GM23338 (cell line): ENCODE data around the gene JAKMIP2. TPM values are rescaled to one million over a fixed set of nuclear protein-coding genes. Genes with fewer than 3 reads are reported as not detected.
A peak's percentile ranks its signal among the peaks of the same experiment; 100 is the strongest.

ENCODE experiments used
- ATAC-seq: fragments of 200-7000 bp; cut with Tn5 transposase; 3 replicates; pipeline ENCODE4 v1.9.1; 2020
- DNase-seq: peaks from one replicate; pipeline ENCODE4 v3.0.0-alpha.2; 2015; ENCODE audit warnings: low spot score
- H2AFZ ChIP-seq: fragments of 200-600 bp; sonication (generic); 2 replicates; pipeline ENCODE4 v1.8.0; 2016; ENCODE audit warnings: antibody characterized with exemption, mild to moderate bottlenecking, moderate library complexity
- H3F3A ChIP-seq: fragments of 200-600 bp; sonication (generic); replicated peaks from 2 replicates; pipeline ENCODE4 v1.8.0; 2017; ENCODE audit warnings: antibody characterized with exemption, mixed run types, low read depth
- H3K27ac ChIP-seq: fragments of 200-600 bp; sonication (generic); 2 replicates; pipeline ENCODE4 v1.6.1; 2016; ENCODE audit warnings: low read depth
- H3K27me3 ChIP-seq: fragments of 200-600 bp; sonication (generic); 2 replicates; pipeline ENCODE4 v1.8.0; 2016; ENCODE audit warnings: mild to moderate bottlenecking, mixed run types, moderate library complexity; ENCODE audit not compliant: insufficient read depth
- H3K36me3 ChIP-seq: fragments of 200-600 bp; sonication (generic); 2 replicates; pipeline ENCODE4 v1.8.0; 2016; ENCODE audit warnings: mild to moderate bottlenecking; ENCODE audit not compliant: insufficient read depth
- H3K4me1 ChIP-seq: fragments of 200-600 bp; sonication (generic); 2 replicates; pipeline ENCODE4 v1.8.0; 2016; ENCODE audit warnings: mild to moderate bottlenecking, moderate library complexity; ENCODE audit not compliant: insufficient read depth
- H3K4me2 ChIP-seq: fragments of 200-600 bp; sonication (generic); 2 replicates; pipeline ENCODE4 v1.7.1; 2017; ENCODE audit warnings: mixed run types
- H3K4me3 ChIP-seq: fragments of 200-600 bp; sonication (generic); 2 replicates; pipeline ENCODE4 v1.6.1; 2016; ENCODE audit warnings: mixed run types
- H3K79me2 ChIP-seq: fragments of 200-600 bp; sonication (generic); replicated peaks from 2 replicates; pipeline ENCODE4 v1.8.0; 2017; ENCODE audit warnings: mild to moderate bottlenecking; ENCODE audit not compliant: insufficient read depth
- H3K9me2 ChIP-seq: fragments of 200-600 bp; sonication (generic); 2 replicates; pipeline ENCODE4 v1.8.0; 2017; ENCODE audit not compliant: insufficient read depth
- H4K20me1 ChIP-seq: fragments of 200-600 bp; sonication (generic); replicated peaks from 2 replicates; pipeline ENCODE4 v1.8.0; 2017; ENCODE audit warnings: mild to moderate bottlenecking; ENCODE audit not compliant: insufficient read depth
- H3K27ac Mint-ChIP-seq: 2 replicates; pipeline ENCODE4 v1.8.0; 2020; ENCODE audit warnings: inconsistent platforms, mild to moderate bottlenecking, moderate library complexity, mixed read lengths
- H3K27me3 Mint-ChIP-seq: 3 replicates; pipeline ENCODE4 v1.8.0; 2022; ENCODE audit warnings: low read depth, mild to moderate bottlenecking, moderate library complexity, mixed read lengths, inconsistent platforms; ENCODE audit not compliant: insufficient read depth, poor library complexity
- H3K36me3 Mint-ChIP-seq: 3 replicates; pipeline ENCODE4 v1.8.0; 2021; ENCODE audit warnings: low read depth, mild to moderate bottlenecking, inconsistent platforms, moderate library complexity, mixed read lengths
- H3K4me1 Mint-ChIP-seq: 3 replicates; pipeline ENCODE4 v1.8.0; 2020; ENCODE audit warnings: mild to moderate bottlenecking, inconsistent platforms, mixed read lengths
- H3K4me3 Mint-ChIP-seq: 3 replicates; pipeline ENCODE4 v1.8.0; 2021; ENCODE audit warnings: moderate library complexity, mild to moderate bottlenecking, inconsistent platforms, mixed read lengths
- H3K9me3 Mint-ChIP-seq: 3 replicates; pipeline ENCODE4 v1.8.0; 2020; ENCODE audit warnings: moderate library complexity, mild to moderate bottlenecking, inconsistent platforms, mixed read lengths
- CREB1 ChIP-seq: fragments of 250-450 bp; sonication (Bioruptor Pico); IDR thresholded peaks from 2 replicates; pipeline ENCODE4 v1.5.0; 2020; ENCODE audit warnings: low read depth, mild to moderate bottlenecking, moderate library complexity
- CTCF ChIP-seq, 2 experiments: fragments of 200-600 bp in 1 of 2; sonication (generic) in 1 of 2; conservative IDR thresholded peaks; 2 replicates each; pipeline versions ENCODE4 v1.5.1 to v1.6.1; 2016 to 2017; ENCODE audit warnings: antibody characterized with exemption in 2 of 2, low read depth in 2 of 2, mild to moderate bottlenecking in 2 of 2, moderate library complexity in 1 of 2
- ETS1 ChIP-seq: IDR thresholded peaks from 2 replicates; pipeline ENCODE4 v1.6.1; 2016; ENCODE audit warnings: antibody characterized with exemption
- EZH2 ChIP-seq: fragments of 200-600 bp; sonication (generic); IDR thresholded peaks from one replicate; pipeline ENCODE4 v1.8.0; 2017; ENCODE audit warnings: antibody characterized with exemption, mild to moderate bottlenecking, low read depth; ENCODE audit not compliant: unreplicated experiment
- EZH2phosphoT487 ChIP-seq: fragments of 200-600 bp; sonication (generic); IDR thresholded peaks from one replicate; pipeline ENCODE4 v1.8.1; 2018; ENCODE audit warnings: antibody characterized with exemption; ENCODE audit not compliant: unreplicated experiment
- JUNB ChIP-seq: IDR thresholded peaks from one replicate; pipeline ENCODE4 v1.6.1; 2016; ENCODE audit warnings: antibody characterized with exemption; ENCODE audit not compliant: unreplicated experiment
- NANOG ChIP-seq: IDR thresholded peaks from 2 replicates; pipeline ENCODE4 v1.6.1; 2016; ENCODE audit warnings: antibody characterized with exemption, borderline replicate concordance
- POLR2AphosphoS5 ChIP-seq: IDR thresholded peaks from 2 replicates; pipeline ENCODE4 v1.6.1; 2016; ENCODE audit warnings: antibody characterized with exemption, low read depth
- REST ChIP-seq: IDR thresholded peaks from one replicate; pipeline ENCODE4 v1.6.1; 2018; ENCODE audit warnings: antibody characterized with exemption; ENCODE audit not compliant: unreplicated experiment
- STAT1 ChIP-seq: IDR thresholded peaks from one replicate; pipeline ENCODE4 v1.6.1; 2016; ENCODE audit warnings: antibody characterized with exemption; ENCODE audit not compliant: unreplicated experiment
- ZNF114 ChIP-seq: fragments of 250-450 bp; sonication (Bioruptor Pico); IDR thresholded peaks from 2 replicates; pipeline ENCODE4 v1.5.0; 2020; ENCODE audit warnings: mild to moderate bottlenecking, moderate library complexity
- ZNF331 ChIP-seq: fragments of 250-450 bp; sonication (Bioruptor Pico); IDR thresholded peaks from 2 replicates; pipeline ENCODE4 v1.5.0; 2020; ENCODE audit warnings: low read depth, mild to moderate bottlenecking, moderate library complexity
- ZNF462 ChIP-seq: fragments of 250-450 bp; sonication (Bioruptor Pico); IDR thresholded peaks from 2 replicates; pipeline ENCODE4 v1.5.0; 2020; ENCODE audit warnings: mild to moderate bottlenecking, moderate library complexity
- polyA plus RNA-seq: library from polyadenylated mRNA; unstranded; fragments of >200 nt; fragmentation: Nextera tagmentation; extraction: Ambion mirVana; gene quantifications from 2 replicates; pipeline ENCODE4 v1.2.1, GENCODE V29; 2016
- total RNA-seq: library from RNA; depleted of rRNA; stranded (reverse); fragments of >200 nt; shearing (Covaris generic); gene quantifications from 2 replicates; pipeline ENCODE4 v1.2.3, GENCODE V29; 2014

JAKMIP2 gene
- total and polyA plus RNA-seq, 2 experiments from 2014 or later, result 20.5 to 27.2 TPM

GRCh38 chr5:147732291-147732883, 50.1 kb downstream of the JAKMIP2 start:
- Mint-ChIP-seq H3K4me3 (no peak overlapping the region), H3K9me3 (peaks cover 3% of the 10 kb centered on the region; the same call in 2 of the 3 replicates), H3K36me3 (peaks cover 11% of the 10 kb centered on the region), H3K27ac (no peak overlapping the region), H3K4me1 (peaks cover 37% of the 10 kb centered on the region), H3K27me3 (no peaks in the 10 kb centered on the region)
- no peak for ATAC-seq
- no peaks in the 10 kb centered on the region for H3K36me3 ChIP-seq
- H2AFZ ChIP-seq, result no peak overlapping the region
- H3K27me3 ChIP-seq, result no peaks in the 10 kb centered on the region
- H3F3A ChIP-seq, result no peaks in the 10 kb centered on the region
- H3K4me1 ChIP-seq, result peaks cover 30% of the 10 kb centered on the region
- TF ChIP-seq EZH2 (no peak), ZNF331 (CRISPR knock-in tag) (no peak), REST (no peak), JUNB (no peak), POLR2AphosphoS5 (no peak), EZH2phosphoT487 (no peak), STAT1 (no peak), CTCF (conservative IDR thresholded peaks at IDR 0.05; ENCODE audit: low read depth in 2 of 2) (no peak), ETS1 (no peak), NANOG (no peak), CREB1 (CRISPR knock-in tag) (no peak), ZNF462 (CRISPR knock-in tag) (no peak), ZNF114 (CRISPR knock-in tag) (no peak)
- peak overlapping the region; percentile 18; the same call in 1 of the 2 replicates for H3K4me2 ChIP-seq
- no peak overlapping the region for H3K27ac ChIP-seq
- H3K79me2 ChIP-seq, result peaks cover 17% of the 10 kb centered on the region
- H3K4me3 ChIP-seq, result no peak overlapping the region
- no peaks in the 10 kb centered on the region; the same call in 1 of the 2 replicates for H4K20me1 ChIP-seq
- H3K9me2 ChIP-seq, result no peaks in the 10 kb centered on the region
- DNase-seq, result no peak
